ENCODE results near the gene CWF19L1.

DNA sequence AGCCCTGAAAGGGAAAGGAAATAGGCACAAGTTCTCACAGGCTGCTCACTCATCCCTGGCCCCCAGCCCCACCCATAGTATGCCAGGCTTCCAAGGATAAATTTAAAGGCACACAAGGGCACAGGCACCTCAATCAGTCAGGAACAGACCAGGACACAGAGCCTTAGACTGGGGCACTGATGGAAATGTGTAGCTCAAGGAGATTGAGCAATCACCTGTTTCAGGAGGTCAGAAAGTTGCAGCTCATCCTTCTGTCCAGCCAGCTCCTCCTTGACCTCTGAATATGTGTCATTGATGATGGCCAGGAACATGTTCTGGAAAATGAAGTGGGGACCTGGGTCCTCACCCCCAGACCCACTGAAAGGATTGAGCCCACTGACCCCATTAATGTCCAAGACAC lies 25.6 kb upstream of the CWF19L1 start:
- no peak for TF ChIP-seq CTCF (IDR thresholded peaks at IDR 0.05)
- TF ChIP-seq POLR2A (IDR thresholded peaks at IDR 0.05), result no peak
